Measurements from ENCODE around the gene THSD4. TPM values are rescaled to one million over a fixed set of nuclear protein-coding genes. Genes with fewer than 3 reads are reported as not detected.

THSD4 gene
- total and polyA plus RNA-seq, 2 of the 8 experiments (the other 6 are each of a cell fraction or from before 2014, with no cell fraction given), result 2.5 to 6.2 TPM

- TF ChIP-seq FOSL1 (IDR thresholded peaks at IDR 0.05; ENCODE audit: insufficient read depth, low read depth, low read length) (no peak), ZNF274 (IDR thresholded peaks at IDR 0.05; ENCODE audit: borderline replicate concordance, extremely low read depth, low read length) (no peak), CEBPB (IDR thresholded peaks at IDR 0.05; ENCODE audit: low read depth, low read length) (no peak), NRF1 (IDR thresholded peaks at IDR 0.05; ENCODE audit: low read depth, low read length) (no peak), RAD21 (IDR thresholded peaks at IDR 0.05 in 1 of 2, conservative IDR thresholded peaks at IDR 0.05 in 1 of 2; ENCODE audit: low read depth in 2 of 2, low read length in 2 of 2) (no peak), TCF12 (IDR thresholded peaks at IDR 0.05; ENCODE audit: low read depth, low read length) (no peak)
These were observed 321.6 kb downstream of the THSD4 start (continued) for GRCh38 chr15:71436854-71437253.

Data from H1 (cell line).